ENCODE data around the gene PTCSC3.

PTCSC3 gene

DNA sequence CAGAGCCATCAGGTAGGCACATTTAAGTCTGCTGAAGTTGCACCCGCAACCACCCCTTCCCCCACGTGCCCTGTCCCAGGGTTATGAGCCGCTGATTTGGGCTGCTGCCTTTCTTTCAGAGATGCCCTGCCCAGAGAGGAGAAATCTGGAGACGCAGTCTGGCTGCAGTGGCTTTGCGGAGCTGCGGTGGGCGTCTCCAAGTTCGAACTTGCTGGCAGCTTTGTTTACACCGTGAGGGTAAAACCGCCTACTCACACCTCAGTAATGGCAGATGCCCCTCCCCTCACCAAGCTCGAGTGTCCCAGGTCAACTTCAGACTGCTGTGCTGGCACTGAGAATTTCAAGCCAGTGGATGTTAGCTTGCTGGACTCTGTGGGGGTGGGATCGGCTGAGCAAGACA is 14.7 kb downstream of the PTCSC3 start:
- TF ChIP-seq, protein P1, sequence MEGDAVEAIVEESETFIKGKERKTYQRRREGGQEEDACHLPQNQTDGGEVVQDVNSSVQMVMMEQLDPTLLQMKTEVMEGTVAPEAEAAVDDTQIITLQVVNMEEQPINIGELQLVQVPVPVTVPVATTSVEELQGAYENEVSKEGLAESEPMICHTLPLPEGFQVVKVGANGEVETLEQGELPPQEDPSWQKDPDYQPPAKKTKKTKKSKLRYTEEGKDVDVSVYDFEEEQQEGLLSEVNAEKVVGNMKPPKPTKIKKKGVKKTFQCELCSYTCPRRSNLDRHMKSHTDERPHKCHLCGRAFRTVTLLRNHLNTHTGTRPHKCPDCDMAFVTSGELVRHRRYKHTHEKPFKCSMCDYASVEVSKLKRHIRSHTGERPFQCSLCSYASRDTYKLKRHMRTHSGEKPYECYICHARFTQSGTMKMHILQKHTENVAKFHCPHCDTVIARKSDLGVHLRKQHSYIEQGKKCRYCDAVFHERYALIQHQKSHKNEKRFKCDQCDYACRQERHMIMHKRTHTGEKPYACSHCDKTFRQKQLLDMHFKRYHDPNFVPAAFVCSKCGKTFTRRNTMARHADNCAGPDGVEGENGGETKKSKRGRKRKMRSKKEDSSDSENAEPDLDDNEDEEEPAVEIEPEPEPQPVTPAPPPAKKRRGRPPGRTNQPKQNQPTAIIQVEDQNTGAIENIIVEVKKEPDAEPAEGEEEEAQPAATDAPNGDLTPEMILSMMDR (IDR thresholded peaks at IDR 0.05; ENCODE audit: borderline replicate concordance, insufficient read depth, low read depth, low read length): no peak
- H3K4me3 ChIP-seq (ENCODE audit: low read depth, low read length): no peak overlapping the region

DNA sequence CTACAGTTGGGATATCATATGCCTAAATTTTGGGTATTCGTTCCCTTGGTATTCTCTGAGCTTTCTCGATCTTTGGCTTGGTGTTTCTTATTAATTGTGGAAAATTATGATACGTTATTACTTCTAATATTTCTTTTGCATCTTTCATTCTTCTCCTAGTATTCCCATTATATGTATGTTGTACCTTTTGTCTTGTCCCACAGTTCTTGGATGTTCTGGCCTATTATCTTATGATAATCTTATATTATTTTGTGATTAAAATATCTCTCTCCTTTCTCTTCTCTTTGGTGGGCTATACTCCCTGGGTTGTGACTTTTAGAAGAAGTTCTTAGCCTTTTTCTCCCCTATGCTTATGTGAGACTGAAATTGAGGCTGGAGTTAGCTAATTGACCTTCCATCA is 25.2 kb downstream of the PTCSC3 start:
- no peak overlapping the region for H3K4me3 ChIP-seq (ENCODE audit: low read depth, low read length)
- TF ChIP-seq, protein P1 (IDR thresholded peaks at IDR 0.05; ENCODE audit: borderline replicate concordance, insufficient read depth, low read depth, low read length): no peak

DNA sequence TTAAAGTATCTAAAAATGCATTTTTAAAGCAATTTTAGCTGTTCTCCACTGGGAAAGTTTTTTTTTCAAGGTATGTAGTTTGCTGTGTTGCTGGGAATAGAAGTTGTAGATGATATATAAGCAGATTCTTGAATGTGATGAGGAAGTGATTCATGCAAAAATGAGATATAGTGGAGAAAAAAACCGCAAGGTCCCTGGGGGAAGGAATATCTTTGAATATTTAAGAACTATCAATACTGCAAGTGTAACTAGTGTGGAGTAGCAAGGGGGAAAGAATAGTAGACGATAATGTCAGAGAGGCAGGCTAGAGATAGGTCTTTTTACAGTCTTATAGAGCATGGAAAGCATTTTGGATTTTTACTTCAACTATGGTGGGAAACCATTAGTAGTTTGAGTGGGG is 42.5 kb downstream of the PTCSC3 start:
- TF ChIP-seq, protein P1 (IDR thresholded peaks at IDR 0.05; ENCODE audit: borderline replicate concordance, insufficient read depth, low read depth, low read length): no peak
- no peak overlapping the region for H3K4me3 ChIP-seq (ENCODE audit: low read depth, low read length)

DNA sequence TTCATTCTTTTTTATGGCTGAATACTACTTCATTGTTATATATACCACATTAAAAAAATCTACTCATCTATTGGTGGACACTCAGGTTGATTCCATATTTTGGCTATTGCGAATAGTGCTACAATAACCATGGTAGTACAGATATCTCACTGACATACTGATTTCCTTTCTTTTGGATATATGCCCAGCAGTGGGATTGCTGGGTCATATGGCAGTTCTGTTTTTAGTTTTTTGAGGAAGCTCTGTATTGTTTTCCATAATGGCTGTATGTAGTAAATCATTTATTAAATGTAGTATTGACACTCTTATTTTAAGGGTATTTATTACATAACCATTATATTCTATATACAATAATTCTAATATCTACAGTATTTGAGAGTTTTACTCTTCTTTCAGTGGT is 43.7 kb downstream of the PTCSC3 start:
- H3K4me3 ChIP-seq (ENCODE audit: low read depth, low read length): no peak overlapping the region
- TF ChIP-seq, protein P1 (IDR thresholded peaks at IDR 0.05; ENCODE audit: borderline replicate concordance, insufficient read depth, low read depth, low read length): no peak

DNA sequence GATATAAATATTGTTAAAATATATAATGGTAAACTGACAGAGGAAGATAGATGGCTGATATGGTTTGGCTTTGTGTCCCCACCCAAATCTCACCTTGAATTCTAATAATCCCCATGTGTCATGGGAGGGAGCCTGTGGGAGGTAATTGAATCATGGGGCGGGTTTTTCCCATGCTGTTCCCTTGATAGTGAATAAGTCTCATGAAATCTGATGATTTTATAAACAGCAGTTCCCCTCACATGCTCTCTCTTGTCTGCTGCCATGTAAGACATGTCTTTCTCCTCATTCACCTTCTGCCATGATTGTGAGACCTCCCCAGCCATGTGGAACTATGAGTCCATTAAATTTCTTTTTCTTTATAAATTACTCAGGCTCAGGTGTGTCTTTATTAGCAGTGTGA is 46.3 kb downstream of the PTCSC3 start:
- TF ChIP-seq, protein P1 (IDR thresholded peaks at IDR 0.05; ENCODE audit: borderline replicate concordance, insufficient read depth, low read depth, low read length): no peak
- no peak overlapping the region for H3K4me3 ChIP-seq (ENCODE audit: low read depth, low read length)

DNA sequence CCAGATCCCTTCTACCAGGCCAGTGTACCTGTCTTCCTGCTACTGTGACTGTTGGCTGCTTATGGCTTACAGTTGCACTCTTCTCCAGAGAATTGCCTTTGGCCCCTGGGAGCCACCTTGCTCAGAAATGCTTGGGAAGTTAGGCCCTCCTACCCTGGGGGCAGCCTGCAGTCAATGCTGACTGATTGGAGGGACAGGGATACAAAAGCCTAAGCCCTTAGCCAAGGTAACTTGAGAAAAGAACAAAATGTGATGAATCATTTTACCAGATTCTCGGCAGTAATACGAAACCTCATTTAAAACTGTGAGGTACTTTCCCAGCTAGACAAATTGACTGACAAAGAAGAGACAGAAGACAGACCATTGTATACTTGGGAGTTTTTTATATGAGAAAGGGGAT is 47.3 kb downstream of the PTCSC3 start:
- TF ChIP-seq, protein P1 (IDR thresholded peaks at IDR 0.05; ENCODE audit: borderline replicate concordance, insufficient read depth, low read depth, low read length): no peak
- H3K4me3 ChIP-seq (ENCODE audit: low read depth, low read length): no peak overlapping the region

DNA sequence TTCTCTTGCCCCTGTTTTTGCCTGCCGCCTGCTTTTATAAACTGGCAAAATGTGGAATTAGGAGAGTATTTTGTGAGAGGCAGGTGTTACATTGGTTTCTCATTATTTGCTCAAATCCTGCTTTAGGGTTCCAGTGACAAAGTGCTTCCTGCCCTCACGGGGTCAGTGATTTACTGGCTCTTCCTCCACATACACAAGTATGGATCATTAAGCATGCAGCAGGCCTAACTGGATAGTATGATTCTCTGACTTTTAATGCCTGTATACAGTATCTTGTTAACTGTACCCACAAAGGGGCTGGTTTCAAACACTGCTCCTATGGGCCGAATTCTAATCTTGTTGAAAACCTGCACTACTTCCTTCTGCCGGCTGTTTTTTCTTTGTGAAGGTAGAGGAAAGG is 63.2 kb downstream of the PTCSC3 start:
- no peak overlapping the region for H3K4me3 ChIP-seq (ENCODE audit: low read depth, low read length)
- TF ChIP-seq, protein P1 (IDR thresholded peaks at IDR 0.05; ENCODE audit: borderline replicate concordance, insufficient read depth, low read depth, low read length): no peak
